Heart left ventricle (tissue), 13 donors: Measurements from ENCODE around the gene PTPRM.

ENCODE experiments used
- POLR2A ChIP-seq, 2 donors: fragments of 450-650 bp; IDR thresholded peaks; one replicate each; pipeline ENCODE4 v1.6.1; 2017; ENCODE audit warnings: antibody characterized with exemption in 2 of 2, mild to moderate bottlenecking in 2 of 2, moderate library complexity in 2 of 2
- TF ChIP-seq, protein P1 (sequence below), 12 donors: fragments of 200-600 bp; sonication (generic) in 4 of 12; IDR thresholded peaks; one replicate each; pipeline versions ENCODE4 v1.5.0 to v1.8.0; 2018 to 2022; ENCODE audit warnings: antibody characterized with exemption in 12 of 12, mild to moderate bottlenecking in 5 of 12
- donor health status: ischemic (EF 13 %, LVEDD 7.1; RV severe dilation, severe dysfunction).
- donor health status: DM: no; HTN: yes; CAD: no.
- donor health status: DM: no; HTN: no; CAD: no.
- donor health status: ischemic (EF 25% LVEDD 6.9; RV normal size, moderate dysfunction).
- donor health status: ischemic (EF 25% LVEDD 5.7; RV mildly dilated, moderate dysfunction).
- donor health status: ischemic (EF 35%, LVEDD 5.7; RV mildly dilated, moderate dysfunction).
- donor health status: nonischemic (EF 11% LVEDD 7.7; RV severe dilation, severe dysfunction).
- donor health status: DM: yes; HTN: yes; CAD: no.
- donor health status: PGD.
- donor health status: ischemic (EF 29% LVEDD 5.4; RV normal size, mild dysfunction).
- donor health status: nonischemic (EF 23%, LVEDD 6.1; RV moderate dilation, normal function).

DNA sequence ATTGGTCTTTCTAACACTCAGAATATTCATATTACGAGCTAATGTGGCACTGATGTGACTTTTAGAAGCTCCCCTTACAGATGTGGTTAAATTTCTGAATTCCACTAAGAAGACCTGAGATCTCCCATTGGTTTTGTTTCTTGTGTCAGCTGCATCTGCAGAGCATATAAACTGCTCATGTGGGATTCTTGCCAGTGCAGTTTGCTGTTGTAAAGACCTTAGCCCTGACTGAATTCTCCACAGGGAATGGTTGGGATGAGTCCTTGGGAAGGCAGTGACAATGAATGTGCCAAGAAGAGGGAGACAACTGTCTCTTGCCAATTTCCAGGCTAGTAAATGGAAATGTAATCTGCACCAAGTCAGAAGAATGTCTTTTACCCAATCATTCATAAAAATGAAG is 94.1 kb downstream of the PTPRM start:
- TF ChIP-seq, protein P1, sequence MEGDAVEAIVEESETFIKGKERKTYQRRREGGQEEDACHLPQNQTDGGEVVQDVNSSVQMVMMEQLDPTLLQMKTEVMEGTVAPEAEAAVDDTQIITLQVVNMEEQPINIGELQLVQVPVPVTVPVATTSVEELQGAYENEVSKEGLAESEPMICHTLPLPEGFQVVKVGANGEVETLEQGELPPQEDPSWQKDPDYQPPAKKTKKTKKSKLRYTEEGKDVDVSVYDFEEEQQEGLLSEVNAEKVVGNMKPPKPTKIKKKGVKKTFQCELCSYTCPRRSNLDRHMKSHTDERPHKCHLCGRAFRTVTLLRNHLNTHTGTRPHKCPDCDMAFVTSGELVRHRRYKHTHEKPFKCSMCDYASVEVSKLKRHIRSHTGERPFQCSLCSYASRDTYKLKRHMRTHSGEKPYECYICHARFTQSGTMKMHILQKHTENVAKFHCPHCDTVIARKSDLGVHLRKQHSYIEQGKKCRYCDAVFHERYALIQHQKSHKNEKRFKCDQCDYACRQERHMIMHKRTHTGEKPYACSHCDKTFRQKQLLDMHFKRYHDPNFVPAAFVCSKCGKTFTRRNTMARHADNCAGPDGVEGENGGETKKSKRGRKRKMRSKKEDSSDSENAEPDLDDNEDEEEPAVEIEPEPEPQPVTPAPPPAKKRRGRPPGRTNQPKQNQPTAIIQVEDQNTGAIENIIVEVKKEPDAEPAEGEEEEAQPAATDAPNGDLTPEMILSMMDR (IDR thresholded peaks at IDR 0.05) = no peak
- TF ChIP-seq POLR2A (IDR thresholded peaks at IDR 0.05) = no peak
